Measurements from ENCODE around the gene GPR155. TPM values are rescaled to one million over a fixed set of nuclear protein-coding genes. Genes with fewer than 3 reads are reported as not detected.

Gene GPR155
- total and polyA plus RNA-seq, 4 donors: 3.1 to 9.4 (median 4.4) TPM

DNA sequence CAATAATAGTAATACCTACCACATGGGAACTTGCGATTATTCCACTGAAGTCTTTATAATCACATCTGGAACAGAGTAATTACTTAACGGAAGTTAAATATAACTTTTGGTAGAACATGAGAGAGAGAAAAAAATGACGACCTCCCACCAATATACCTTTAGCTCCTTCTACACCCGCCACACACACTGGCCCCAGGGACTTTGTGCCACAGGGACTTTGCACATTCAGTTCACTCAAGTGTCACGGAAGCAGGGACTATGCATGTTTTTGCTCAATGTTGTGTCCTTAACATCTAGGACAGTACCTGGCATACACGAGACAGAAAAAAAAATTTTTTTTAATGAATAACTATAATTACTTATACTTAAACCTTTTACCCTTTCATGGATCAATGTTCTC, 4.0 kb downstream of the GPR155 start:
- Histone ChIP-seq H3K4me1 (ENCODE audit: control insufficient read depth in 4 of 4, insufficient read depth in 4 of 4, low read length in 3 of 4) (peaks cover 2 to 12% (median 6%) of the 10 kb centered on the region in 4 donors), H3K36me3 (ENCODE audit: control insufficient read depth in 4 of 4, insufficient read depth in 3 of 4, low read depth in 1 of 4, low read length in 3 of 4) (peaks cover 0 to 4% (median 3%) of the 10 kb centered on the region in 4 donors), H3K9ac (ENCODE audit: low read depth in 1 of 2, low read length in 2 of 2) (no peak overlapping the region), H3K27me3 (ENCODE audit: control insufficient read depth in 4 of 4, insufficient read depth in 4 of 4, low read length in 3 of 4) (no peaks in the 10 kb centered on the region), H3K4me3 (ENCODE audit: low read depth in 1 of 3, low read length in 3 of 3) (no peak overlapping the region), H3K9me3 (ENCODE audit: control insufficient read depth in 4 of 4, low read length in 3 of 4) (no peaks in the 10 kb centered on the region), H3K27ac (ENCODE audit: low read depth in 1 of 2, low read length in 2 of 2) (no peak overlapping the region)
- WGBS: 83% methylated on average over 6 of the region's 6 CpGs
- no peak for TF ChIP-seq FOXA2 (IDR thresholded peaks at IDR 0.05)
- TF ChIP-seq HNF4A (conservative IDR thresholded peaks at IDR 0.05): no peak
- TF ChIP-seq, protein P1, sequence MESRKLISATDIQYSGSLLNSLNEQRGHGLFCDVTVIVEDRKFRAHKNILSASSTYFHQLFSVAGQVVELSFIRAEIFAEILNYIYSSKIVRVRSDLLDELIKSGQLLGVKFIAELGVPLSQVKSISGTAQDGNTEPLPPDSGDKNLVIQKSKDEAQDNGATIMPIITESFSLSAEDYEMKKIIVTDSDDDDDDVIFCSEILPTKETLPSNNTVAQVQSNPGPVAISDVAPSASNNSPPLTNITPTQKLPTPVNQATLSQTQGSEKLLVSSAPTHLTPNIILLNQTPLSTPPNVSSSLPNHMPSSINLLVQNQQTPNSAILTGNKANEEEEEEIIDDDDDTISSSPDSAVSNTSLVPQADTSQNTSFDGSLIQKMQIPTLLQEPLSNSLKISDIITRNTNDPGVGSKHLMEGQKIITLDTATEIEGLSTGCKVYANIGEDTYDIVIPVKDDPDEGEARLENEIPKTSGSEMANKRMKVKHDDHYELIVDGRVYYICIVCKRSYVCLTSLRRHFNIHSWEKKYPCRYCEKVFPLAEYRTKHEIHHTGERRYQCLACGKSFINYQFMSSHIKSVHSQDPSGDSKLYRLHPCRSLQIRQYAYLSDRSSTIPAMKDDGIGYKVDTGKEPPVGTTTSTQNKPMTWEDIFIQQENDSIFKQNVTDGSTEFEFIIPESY (IDR thresholded peaks at IDR 0.05): no peak
- TF ChIP-seq GABPA (IDR thresholded peaks at IDR 0.05 in 1 of 2, conservative IDR thresholded peaks at IDR 0.05 in 1 of 2): no peak
- TF ChIP-seq JUND (IDR thresholded peaks at IDR 0.05): no peak
- TF ChIP-seq, protein P2, sequence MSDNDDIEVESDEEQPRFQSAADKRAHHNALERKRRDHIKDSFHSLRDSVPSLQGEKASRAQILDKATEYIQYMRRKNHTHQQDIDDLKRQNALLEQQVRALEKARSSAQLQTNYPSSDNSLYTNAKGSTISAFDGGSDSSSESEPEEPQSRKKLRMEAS (IDR thresholded peaks at IDR 0.05): no peak
- TF ChIP-seq SP1 (IDR thresholded peaks at IDR 0.05): no peak
- no peak for TF ChIP-seq NR2F2 (IDR thresholded peaks at IDR 0.05)
- TF ChIP-seq, protein P3, sequence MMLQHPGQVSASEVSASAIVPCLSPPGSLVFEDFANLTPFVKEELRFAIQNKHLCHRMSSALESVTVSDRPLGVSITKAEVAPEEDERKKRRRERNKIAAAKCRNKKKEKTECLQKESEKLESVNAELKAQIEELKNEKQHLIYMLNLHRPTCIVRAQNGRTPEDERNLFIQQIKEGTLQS (IDR thresholded peaks at IDR 0.05): no peak
- no peak for TF ChIP-seq FOXA1 (IDR thresholded peaks at IDR 0.05)
- TF ChIP-seq, protein P4, sequence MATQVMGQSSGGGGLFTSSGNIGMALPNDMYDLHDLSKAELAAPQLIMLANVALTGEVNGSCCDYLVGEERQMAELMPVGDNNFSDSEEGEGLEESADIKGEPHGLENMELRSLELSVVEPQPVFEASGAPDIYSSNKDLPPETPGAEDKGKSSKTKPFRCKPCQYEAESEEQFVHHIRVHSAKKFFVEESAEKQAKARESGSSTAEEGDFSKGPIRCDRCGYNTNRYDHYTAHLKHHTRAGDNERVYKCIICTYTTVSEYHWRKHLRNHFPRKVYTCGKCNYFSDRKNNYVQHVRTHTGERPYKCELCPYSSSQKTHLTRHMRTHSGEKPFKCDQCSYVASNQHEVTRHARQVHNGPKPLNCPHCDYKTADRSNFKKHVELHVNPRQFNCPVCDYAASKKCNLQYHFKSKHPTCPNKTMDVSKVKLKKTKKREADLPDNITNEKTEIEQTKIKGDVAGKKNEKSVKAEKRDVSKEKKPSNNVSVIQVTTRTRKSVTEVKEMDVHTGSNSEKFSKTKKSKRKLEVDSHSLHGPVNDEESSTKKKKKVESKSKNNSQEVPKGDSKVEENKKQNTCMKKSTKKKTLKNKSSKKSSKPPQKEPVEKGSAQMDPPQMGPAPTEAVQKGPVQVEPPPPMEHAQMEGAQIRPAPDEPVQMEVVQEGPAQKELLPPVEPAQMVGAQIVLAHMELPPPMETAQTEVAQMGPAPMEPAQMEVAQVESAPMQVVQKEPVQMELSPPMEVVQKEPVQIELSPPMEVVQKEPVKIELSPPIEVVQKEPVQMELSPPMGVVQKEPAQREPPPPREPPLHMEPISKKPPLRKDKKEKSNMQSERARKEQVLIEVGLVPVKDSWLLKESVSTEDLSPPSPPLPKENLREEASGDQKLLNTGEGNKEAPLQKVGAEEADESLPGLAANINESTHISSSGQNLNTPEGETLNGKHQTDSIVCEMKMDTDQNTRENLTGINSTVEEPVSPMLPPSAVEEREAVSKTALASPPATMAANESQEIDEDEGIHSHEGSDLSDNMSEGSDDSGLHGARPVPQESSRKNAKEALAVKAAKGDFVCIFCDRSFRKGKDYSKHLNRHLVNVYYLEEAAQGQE (IDR thresholded peaks at IDR 0.05): no peak
- DNase-seq (ENCODE audit: low spot score): no peak

DNA sequence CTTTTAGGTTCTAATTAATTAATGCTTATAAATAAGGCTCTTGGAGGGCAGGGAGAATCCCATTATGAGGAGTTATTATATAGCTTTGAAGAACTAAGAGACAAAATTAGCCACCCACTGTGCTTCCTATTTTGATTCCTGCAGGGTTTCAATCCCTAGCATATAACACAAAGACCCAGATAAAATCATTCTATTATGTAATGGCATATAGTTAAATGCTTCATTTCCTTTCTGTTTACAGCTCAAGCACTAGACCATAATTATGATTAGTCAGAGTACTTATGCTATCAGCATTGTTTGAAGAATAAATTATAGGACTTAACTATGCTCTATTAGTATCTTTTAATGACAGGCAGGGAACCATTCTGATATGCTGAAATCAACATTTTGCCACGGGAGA, 9.1 kb downstream of the GPR155 start:
- no peaks in the 10 kb centered on the region for H3K9me3 ChIP-seq (ENCODE audit: control insufficient read depth in 4 of 4, low read length in 3 of 4)
- WGBS: 90% methylated on average over 1 of the region's 1 CpG
- no peak for DNase-seq (ENCODE audit: low spot score)
- no peaks in the 10 kb centered on the region for H3K27me3 ChIP-seq (ENCODE audit: control insufficient read depth in 4 of 4, insufficient read depth in 4 of 4, low read length in 3 of 4)
- no peak overlapping the region for H3K4me3 ChIP-seq (ENCODE audit: low read depth in 1 of 3, low read length in 3 of 3)
- no peaks in the 10 kb centered on the region for H3K4me1 ChIP-seq (ENCODE audit: control insufficient read depth in 4 of 4, insufficient read depth in 4 of 4, low read length in 3 of 4)
- no peak overlapping the region for H3K27ac ChIP-seq (ENCODE audit: low read depth in 1 of 2, low read length in 2 of 2)
- H3K9ac ChIP-seq (ENCODE audit: low read depth in 1 of 2, low read length in 2 of 2): no peak overlapping the region
- peaks cover 0 to 4% (median 3%) of the 10 kb centered on the region in 4 donors for H3K36me3 ChIP-seq (ENCODE audit: control insufficient read depth in 4 of 4, insufficient read depth in 3 of 4, low read depth in 1 of 4, low read length in 3 of 4)
- TF ChIP-seq JUND (IDR thresholded peaks at IDR 0.05) (no peak), RXRA (IDR thresholded peaks at IDR 0.05) (no peak), FOXA2 (IDR thresholded peaks at IDR 0.05) (no peak), HNF4A (conservative IDR thresholded peaks at IDR 0.05) (no peak), GABPA (IDR thresholded peaks at IDR 0.05 in 1 of 2, conservative IDR thresholded peaks at IDR 0.05 in 1 of 2) (no peak), HNF4G (IDR thresholded peaks at IDR 0.05) (no peak), NR2F2 (IDR thresholded peaks at IDR 0.05) (no peak), FOXA1 (IDR thresholded peaks at IDR 0.05) (no peak), SP1 (IDR thresholded peaks at IDR 0.05) (no peak), EGR1 (IDR thresholded peaks at IDR 0.05; ENCODE audit: low read depth in 2 of 2) (no peak), TAF1 (conservative IDR thresholded peaks at IDR 0.05) (no peak)
- TF ChIP-seq, protein P1 (IDR thresholded peaks at IDR 0.05): no peak
- TF ChIP-seq, protein P3 (IDR thresholded peaks at IDR 0.05): no peak
- TF ChIP-seq, protein P2 (IDR thresholded peaks at IDR 0.05): no peak
- TF ChIP-seq, protein P4 (IDR thresholded peaks at IDR 0.05): no peak
- TF ChIP-seq, protein P5, sequence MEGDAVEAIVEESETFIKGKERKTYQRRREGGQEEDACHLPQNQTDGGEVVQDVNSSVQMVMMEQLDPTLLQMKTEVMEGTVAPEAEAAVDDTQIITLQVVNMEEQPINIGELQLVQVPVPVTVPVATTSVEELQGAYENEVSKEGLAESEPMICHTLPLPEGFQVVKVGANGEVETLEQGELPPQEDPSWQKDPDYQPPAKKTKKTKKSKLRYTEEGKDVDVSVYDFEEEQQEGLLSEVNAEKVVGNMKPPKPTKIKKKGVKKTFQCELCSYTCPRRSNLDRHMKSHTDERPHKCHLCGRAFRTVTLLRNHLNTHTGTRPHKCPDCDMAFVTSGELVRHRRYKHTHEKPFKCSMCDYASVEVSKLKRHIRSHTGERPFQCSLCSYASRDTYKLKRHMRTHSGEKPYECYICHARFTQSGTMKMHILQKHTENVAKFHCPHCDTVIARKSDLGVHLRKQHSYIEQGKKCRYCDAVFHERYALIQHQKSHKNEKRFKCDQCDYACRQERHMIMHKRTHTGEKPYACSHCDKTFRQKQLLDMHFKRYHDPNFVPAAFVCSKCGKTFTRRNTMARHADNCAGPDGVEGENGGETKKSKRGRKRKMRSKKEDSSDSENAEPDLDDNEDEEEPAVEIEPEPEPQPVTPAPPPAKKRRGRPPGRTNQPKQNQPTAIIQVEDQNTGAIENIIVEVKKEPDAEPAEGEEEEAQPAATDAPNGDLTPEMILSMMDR (IDR thresholded peaks at IDR 0.05; ENCODE audit: low read depth, low read length, missing input control): no peak
